Stimulated activated CD8-positive, alpha-beta memory T cell treated with anti-CD3 and anti-CD28 coated beads, Interleukin-12 subunit alpha, Interleukin-12 subunit beta, amount 100 ng/mL, for 24 hours (primary cell): ENCODE measurements around the gene UGT3A2.

Experiments used
- DNase-seq: peaks from one replicate; pipeline ENCODE4 v3.0.0-alpha.2; 2020; ENCODE audit errors: extremely low read depth

UGT3A2 gene

GRCh38 chr5:36006163-36006562, 60.5 kb downstream of the UGT3A2 start:
- DNase-seq: no peak

GRCh38 chr5:36001032-36001431, 65.7 kb downstream of the UGT3A2 start:
- no peak for DNase-seq

GRCh38 chr5:35999547-35999946, 67.1 kb downstream of the UGT3A2 start:
- no peak for DNase-seq

GRCh38 chr5:35996076-35996475, 70.6 kb downstream of the UGT3A2 start:
- DNase-seq: no peak

GRCh38 chr5:35990941-35991611, 75.6 kb downstream of the UGT3A2 start, which contains the start of gene UGT3A1:
TSS of gene UGT3A1 (minus strand) at chr5:35991390. CDS start at chr5:35991240, 150 bp downstream.
- no peak for DNase-seq

- no peak for DNase-seq
Observed at GRCh38 chr5:35990520-35990919, 76.2 kb downstream of the UGT3A2 start.

- no peak for DNase-seq
Observed at GRCh38 chr5:35988529-35988928, 78.2 kb downstream of the UGT3A2 start.

GRCh38 chr5:35987776-35988175, 78.9 kb downstream of the UGT3A2 start:
- no peak for DNase-seq
